Kidney capillary endothelial cell (primary cell): ENCODE data around the gene U2AF1L4.
A peak's percentile ranks its signal among the peaks of the same experiment; 100 is the strongest.

ENCODE experiments used
- DNase-seq: peaks from one replicate; pipeline ENCODE4 v3.0.0-alpha.2; 2018; ENCODE audit warnings: low spot score

U2AF1L4 gene

GRCh38 chr19:35745328-35746086 lies at the start of gene U2AF1L4, which contains the start of gene PSENEN:
Gene U2AF1L4, minus strand, starts transcription at chr19:35745418. Its CDS starts 27 bp downstream, at chr19:35745391.
Gene PSENEN, plus strand, starts transcription at chr19:35745651. Its CDS starts 280 bp downstream, at chr19:35745931.
- peak; percentile 99 for DNase-seq

GRCh38 chr19:35793381-35794165 lies 48.4 kb upstream of the U2AF1L4 start:
- DNase-seq = no peak

- no peak for DNase-seq
Measured at GRCh38 chr19:35792888-35793287, 47.7 kb upstream of the U2AF1L4 start.

GRCh38 chr19:35792312-35792711 lies 47.1 kb upstream of the U2AF1L4 start:
- no peak for DNase-seq

- DNase-seq = no peak
Measured at GRCh38 chr19:35791814-35792279, 46.6 kb upstream of the U2AF1L4 start.

GRCh38 chr19:35790981-35791813 lies 46.0 kb upstream of the U2AF1L4 start:
- DNase-seq = no peak

GRCh38 chr19:35789978-35790944 lies 45.0 kb upstream of the U2AF1L4 start:
- DNase-seq = no peak

- no peak for DNase-seq
Measured at GRCh38 chr19:35789195-35789977, 44.2 kb upstream of the U2AF1L4 start.

- no peak for DNase-seq
Measured at GRCh38 chr19:35788205-35788960, 43.2 kb upstream of the U2AF1L4 start.

- no peak for DNase-seq
Measured at GRCh38 chr19:35787227-35787799, 42.1 kb upstream of the U2AF1L4 start.

GRCh38 chr19:35786299-35787160 lies 41.3 kb upstream of the U2AF1L4 start:
- no peak for DNase-seq

GRCh38 chr19:35785339-35785627 lies 40.1 kb upstream of the U2AF1L4 start:
- no peak for DNase-seq

GRCh38 chr19:35784503-35785338 lies 39.5 kb upstream of the U2AF1L4 start:
- DNase-seq = no peak

GRCh38 chr19:35783469-35784434 lies 38.5 kb upstream of the U2AF1L4 start:
- DNase-seq = no peak

- no peak for DNase-seq
Measured at GRCh38 chr19:35782589-35782988, 37.4 kb upstream of the U2AF1L4 start.

- DNase-seq = no peak
Measured at GRCh38 chr19:35781650-35782049, 36.4 kb upstream of the U2AF1L4 start.
